ENCODE results near the gene SPG7.

SPG7 gene

DNA sequence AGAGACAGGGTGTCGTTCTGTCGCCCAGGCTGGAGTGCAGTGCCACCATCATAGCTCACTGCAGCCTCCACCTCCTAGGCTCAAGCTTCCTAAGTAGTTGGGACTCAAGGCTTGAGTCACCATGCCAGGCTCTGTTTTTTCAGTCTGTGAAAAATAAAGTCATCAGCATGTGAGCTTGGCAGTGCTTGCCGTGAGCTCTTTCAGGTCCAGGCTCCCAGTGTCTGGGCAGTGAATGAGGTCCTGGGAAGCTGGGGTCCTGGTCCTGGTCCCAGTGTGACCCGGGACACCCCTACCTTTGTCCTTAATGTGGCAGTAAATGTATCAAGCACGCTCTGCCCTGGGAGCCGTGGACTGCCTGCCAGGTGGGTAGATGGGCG lies 29.3 kb downstream of the SPG7 start:
- Histone ChIP-seq H3K36me3 (ENCODE audit: insufficient read depth) (no peaks in the 10 kb centered on the region; the same call in 1 of the 2 replicates), H2AFZ (ENCODE audit: low read depth) (no peak overlapping the region), H3K27ac (no peak overlapping the region), H3K4me2 (no peak overlapping the region), H3K9ac (no peak overlapping the region), H3K4me1 (ENCODE audit: low read depth, poor library complexity, severe bottlenecking) (no peaks in the 10 kb centered on the region), H3K27me3 (ENCODE audit: insufficient read depth, low read depth) (no peaks in the 10 kb centered on the region), H4K20me1 (ENCODE audit: insufficient read depth) (no peaks in the 10 kb centered on the region), H3K4me3 (IDR thresholded peaks at IDR 0.05; ENCODE audit: insufficient read depth, low read depth, low read length) (no peak overlapping the region), H3K79me2 (ENCODE audit: insufficient read depth, low read depth) (no peaks in the 10 kb centered on the region; the same call in 1 of the 2 replicates)
- TF ChIP-seq, protein P1, sequence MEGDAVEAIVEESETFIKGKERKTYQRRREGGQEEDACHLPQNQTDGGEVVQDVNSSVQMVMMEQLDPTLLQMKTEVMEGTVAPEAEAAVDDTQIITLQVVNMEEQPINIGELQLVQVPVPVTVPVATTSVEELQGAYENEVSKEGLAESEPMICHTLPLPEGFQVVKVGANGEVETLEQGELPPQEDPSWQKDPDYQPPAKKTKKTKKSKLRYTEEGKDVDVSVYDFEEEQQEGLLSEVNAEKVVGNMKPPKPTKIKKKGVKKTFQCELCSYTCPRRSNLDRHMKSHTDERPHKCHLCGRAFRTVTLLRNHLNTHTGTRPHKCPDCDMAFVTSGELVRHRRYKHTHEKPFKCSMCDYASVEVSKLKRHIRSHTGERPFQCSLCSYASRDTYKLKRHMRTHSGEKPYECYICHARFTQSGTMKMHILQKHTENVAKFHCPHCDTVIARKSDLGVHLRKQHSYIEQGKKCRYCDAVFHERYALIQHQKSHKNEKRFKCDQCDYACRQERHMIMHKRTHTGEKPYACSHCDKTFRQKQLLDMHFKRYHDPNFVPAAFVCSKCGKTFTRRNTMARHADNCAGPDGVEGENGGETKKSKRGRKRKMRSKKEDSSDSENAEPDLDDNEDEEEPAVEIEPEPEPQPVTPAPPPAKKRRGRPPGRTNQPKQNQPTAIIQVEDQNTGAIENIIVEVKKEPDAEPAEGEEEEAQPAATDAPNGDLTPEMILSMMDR (conservative IDR thresholded peaks at IDR 0.05; ENCODE audit: low read depth, low read length), result no peak

DNA sequence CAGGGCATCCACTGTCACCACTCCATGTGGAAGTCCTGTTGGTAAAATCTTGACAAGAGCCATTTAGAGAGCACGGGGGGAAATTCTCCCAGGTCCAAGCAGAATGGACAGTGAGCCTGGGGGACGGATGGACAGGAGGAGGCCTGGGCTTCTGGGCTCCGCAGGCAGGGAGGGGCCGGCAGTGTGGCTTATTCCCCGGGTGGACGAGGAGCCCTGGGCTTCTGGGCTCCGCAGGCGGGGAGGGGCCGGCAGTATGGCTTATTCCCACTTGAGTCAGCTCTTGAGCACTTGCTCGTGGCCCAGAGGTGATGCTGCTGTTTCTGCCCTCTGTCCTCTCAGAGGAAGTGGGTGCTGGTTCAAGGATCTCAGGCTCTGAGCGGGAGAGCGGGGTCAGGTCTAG lies 30.1 kb downstream of the SPG7 start:
- Histone ChIP-seq H4K20me1 (ENCODE audit: insufficient read depth) (no peaks in the 10 kb centered on the region), H3K36me3 (ENCODE audit: insufficient read depth) (no peaks in the 10 kb centered on the region; the same call in 1 of the 2 replicates), H3K27ac (no peak overlapping the region), H3K79me2 (ENCODE audit: insufficient read depth, low read depth) (no peaks in the 10 kb centered on the region; the same call in 1 of the 2 replicates), H3K4me3 (IDR thresholded peaks at IDR 0.05; ENCODE audit: insufficient read depth, low read depth, low read length) (no peak overlapping the region), H3K27me3 (ENCODE audit: insufficient read depth, low read depth) (no peaks in the 10 kb centered on the region), H3K4me1 (ENCODE audit: low read depth, poor library complexity, severe bottlenecking) (no peaks in the 10 kb centered on the region), H2AFZ (ENCODE audit: low read depth) (no peak overlapping the region), H3K9ac (no peak overlapping the region), H3K4me2 (no peak overlapping the region)
- TF ChIP-seq, protein P1 (conservative IDR thresholded peaks at IDR 0.05; ENCODE audit: low read depth, low read length), result no peak

DNA sequence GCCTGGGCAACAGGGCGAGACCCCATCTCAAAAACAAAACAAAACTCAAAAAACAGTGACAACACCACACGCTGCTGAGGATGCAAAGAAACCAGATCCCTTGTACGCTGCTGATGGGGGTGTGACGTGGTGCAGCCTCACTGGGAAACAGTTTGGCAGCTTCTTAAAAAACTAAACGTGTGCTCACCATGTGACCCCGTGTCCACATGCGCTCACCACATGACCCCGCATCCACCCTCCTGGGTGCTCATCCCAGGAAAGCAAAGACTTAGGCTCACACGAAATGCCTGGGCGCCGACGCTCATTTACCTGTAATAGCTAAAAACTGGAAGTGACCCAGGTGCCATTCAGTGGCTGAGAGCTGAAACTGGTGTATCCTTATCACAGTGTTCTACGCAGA lies 32.4 kb downstream of the SPG7 start:
- H3K27ac ChIP-seq, result no peak overlapping the region
- H3K9ac ChIP-seq, result no peak overlapping the region
- no peaks in the 10 kb centered on the region for H3K4me1 ChIP-seq (ENCODE audit: low read depth, poor library complexity, severe bottlenecking)
- TF ChIP-seq, protein P1 (conservative IDR thresholded peaks at IDR 0.05; ENCODE audit: low read depth, low read length), result no peak
- H3K27me3 ChIP-seq (ENCODE audit: insufficient read depth, low read depth), result no peaks in the 10 kb centered on the region
- no peak overlapping the region for H3K4me3 ChIP-seq (IDR thresholded peaks at IDR 0.05; ENCODE audit: insufficient read depth, low read depth, low read length)
- no peaks in the 10 kb centered on the region for H3K79me2 ChIP-seq (ENCODE audit: insufficient read depth, low read depth)
- no peaks in the 10 kb centered on the region; the same call in 1 of the 2 replicates for H3K36me3 ChIP-seq (ENCODE audit: insufficient read depth)
- H4K20me1 ChIP-seq (ENCODE audit: insufficient read depth), result no peaks in the 10 kb centered on the region
- no peak overlapping the region for H3K4me2 ChIP-seq
- H2AFZ ChIP-seq (ENCODE audit: low read depth), result no peak overlapping the region

GRCh38 chr16:89541792-89542191 lies 33.6 kb downstream of the SPG7 start:
- H3K4me1 ChIP-seq (ENCODE audit: low read depth, poor library complexity, severe bottlenecking), result no peaks in the 10 kb centered on the region
- H3K4me2 ChIP-seq, result no peak overlapping the region
- no peak overlapping the region for H3K27ac ChIP-seq
- no peak overlapping the region for H3K4me3 ChIP-seq (IDR thresholded peaks at IDR 0.05; ENCODE audit: insufficient read depth, low read depth, low read length)
- H3K79me2 ChIP-seq (ENCODE audit: insufficient read depth, low read depth), result no peaks in the 10 kb centered on the region
- H3K27me3 ChIP-seq (ENCODE audit: insufficient read depth, low read depth), result no peaks in the 10 kb centered on the region
- H4K20me1 ChIP-seq (ENCODE audit: insufficient read depth), result no peaks in the 10 kb centered on the region
- no peak overlapping the region for H2AFZ ChIP-seq (ENCODE audit: low read depth)
- TF ChIP-seq, protein P1 (conservative IDR thresholded peaks at IDR 0.05; ENCODE audit: low read depth, low read length), result no peak
- no peak overlapping the region for H3K9ac ChIP-seq
- no peaks in the 10 kb centered on the region for H3K36me3 ChIP-seq (ENCODE audit: insufficient read depth)
